ENCODE measurements around the gene TMEM255B. TPM values are rescaled to one million over a fixed set of nuclear protein-coding genes. Genes with fewer than 3 reads are reported as not detected.
"Not testable (repeated sequence)": the region's sequence is repeated elsewhere in the genome, so short reads cannot be mapped to it uniquely, and the experiment has no call there.

The TMEM255B gene
- total RNA-seq, 1 experiment from 2014 or later = 7.7 TPM

DNA sequence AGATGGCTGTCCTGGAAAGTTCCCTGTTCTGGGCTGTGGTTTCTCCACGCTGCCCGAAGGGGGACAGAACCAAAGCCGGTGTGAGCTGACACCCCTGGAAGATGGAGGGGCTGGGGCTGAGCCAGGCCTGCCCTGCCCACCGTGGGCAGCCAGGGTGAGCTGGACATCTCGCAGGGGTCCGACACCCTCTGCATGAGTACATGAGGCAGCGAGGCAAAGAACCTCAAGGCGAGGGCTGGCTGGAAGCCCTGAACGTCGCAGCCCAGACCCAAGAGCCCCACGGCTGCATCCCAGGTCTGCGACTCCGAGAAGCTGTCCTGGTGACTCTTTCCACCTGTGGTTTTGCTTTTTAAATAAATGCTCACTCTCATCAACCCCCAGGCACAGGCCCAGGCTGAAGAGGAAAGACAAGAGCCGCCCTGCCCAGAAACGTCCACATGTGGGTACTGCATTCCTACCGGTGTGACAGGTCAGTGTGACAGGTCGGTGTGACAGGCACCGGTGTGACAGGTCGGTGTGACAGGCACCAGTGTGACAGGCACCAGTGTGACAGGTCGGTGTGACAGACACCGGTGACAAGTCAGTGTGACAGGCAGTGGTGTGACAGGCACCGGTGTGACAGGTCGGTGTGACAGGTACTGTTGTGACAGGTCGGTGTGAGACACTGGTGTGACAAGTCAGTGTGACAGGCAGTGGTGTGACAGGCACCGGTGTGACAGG, 74.2 kb downstream of the TMEM255B start:
- no peaks in the 10 kb centered on the region for H3K27me3 ChIP-seq (ENCODE audit: insufficient read depth, low read length)
- BruUV-seq (replicated peaks) = no TSS peak
- H4K20me1 ChIP-seq (ENCODE audit: insufficient read depth) = no peaks in the 10 kb centered on the region
- peaks cover 18 to 19% of the 10 kb centered on the region in 2 experiments for H3K4me1 ChIP-seq (ENCODE audit: control insufficient read depth in 1 of 2, insufficient read depth in 2 of 2, low read length in 2 of 2)
- H3K79me2 ChIP-seq (ENCODE audit: insufficient read depth, low read length) = peaks cover 4% of the 10 kb centered on the region; the same call in 1 of the 2 replicates
- ChIA-PET CTCF (no interaction called here), RAD21 (ENCODE audit: low non-redundant PET in 1 of 2, low total read pairs in 2 of 2, uncharacterized antibody in 2 of 2, unreplicated experiment in 2 of 2) (no interaction called here), POLR2A (no interaction called here)
- H3K4me2 ChIP-seq (ENCODE audit: low read length) = no peak overlapping the region
- H2AFZ ChIP-seq (ENCODE audit: low read depth, low read length, poor library complexity, severe bottlenecking) = no peak overlapping the region
- intact Hi-C loops (cut with micrococcal nuclease) = no loop called here
- no peak overlapping the region for H3K4me3 ChIP-seq (replicated peaks in 1 of 2; ENCODE audit: low read depth in 1 of 2, low read length in 2 of 2)
- H3K27ac ChIP-seq (ENCODE audit: low read depth, low read length) = no peak overlapping the region
- peaks cover 0 to 4% of the 10 kb centered on the region in 2 experiments; a peak in 2 of 4 replicates for H3K36me3 ChIP-seq (ENCODE audit: control insufficient read depth in 1 of 2, insufficient read depth in 2 of 2, low read length in 2 of 2)
- no peak overlapping the region for H3K9ac ChIP-seq (ENCODE audit: low read length)
- TF ChIP-seq ZFX (IDR thresholded peaks at IDR 0.05) (no peak), POLR2A (IDR thresholded peaks at IDR 0.05; ENCODE audit: borderline replicate concordance, extremely low read depth, insufficient read depth, insufficient read length) (no peak), SP1 (IDR thresholded peaks at IDR 0.05; ENCODE audit: low read depth) (no peak), SIN3A (IDR thresholded peaks at IDR 0.05; ENCODE audit: low read depth) (no peak), FOSL1 (IDR thresholded peaks at IDR 0.05; ENCODE audit: low read depth) (no peak), TCF7L2 (IDR thresholded peaks at IDR 0.05; ENCODE audit: borderline replicate concordance, extremely low read depth, insufficient read depth, insufficient read length) (no peak)
- H3K9me3 ChIP-seq (ENCODE audit: control insufficient read depth in 1 of 2, insufficient read depth in 1 of 2, low read depth in 1 of 2, low read length in 2 of 2) = no peaks in the 10 kb centered on the region
- ATAC-seq (no peak), DNase-seq (ENCODE audit: low read depth, low spot score) (no peak)
- H3K9me2 ChIP-seq (ENCODE audit: insufficient read depth) = no peaks in the 10 kb centered on the region

DNA sequence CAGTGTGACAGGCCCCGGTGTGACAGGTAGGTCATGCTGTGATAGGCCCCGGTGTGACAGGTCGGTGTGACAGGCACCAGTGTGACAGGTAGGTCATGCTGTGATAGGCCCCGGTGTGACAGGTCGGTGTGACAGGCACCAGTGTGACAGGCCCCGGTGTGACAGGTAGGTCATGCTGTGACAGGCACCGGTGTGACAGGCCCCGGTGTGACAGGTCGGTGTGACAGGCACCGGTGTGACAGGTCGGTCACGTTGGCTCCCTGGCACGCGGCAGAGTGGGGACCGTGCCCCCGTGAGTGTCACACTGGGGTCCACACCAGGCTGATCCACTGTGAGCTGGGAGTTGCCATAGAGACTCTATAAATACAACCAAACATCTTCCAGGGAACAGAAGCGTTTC, 75.0 kb downstream of the TMEM255B start:
- BruUV-seq (replicated peaks); H3K4me2 ChIP-seq (ENCODE audit: low read length); H3K27ac ChIP-seq (ENCODE audit: low read depth, low read length); H3K27me3 ChIP-seq (ENCODE audit: insufficient read depth, low read length); H3K9me2 ChIP-seq (ENCODE audit: insufficient read depth); H3K9me3 ChIP-seq (ENCODE audit: control insufficient read depth in 1 of 2, insufficient read depth in 1 of 2, low read depth in 1 of 2, low read length in 2 of 2); H4K20me1 ChIP-seq (ENCODE audit: insufficient read depth); POLR2A ChIA-PET; H2AFZ ChIP-seq (ENCODE audit: low read depth, low read length, poor library complexity, severe bottlenecking); intact Hi-C loops (cut with micrococcal nuclease); H3K9ac ChIP-seq (ENCODE audit: low read length); H3K36me3 ChIP-seq (ENCODE audit: control insufficient read depth in 1 of 2, insufficient read depth in 2 of 2, low read length in 2 of 2); CTCF ChIA-PET; H3K4me3 ChIP-seq (replicated peaks in 1 of 2; ENCODE audit: low read depth in 1 of 2, low read length in 2 of 2); DNase-seq (ENCODE audit: low read depth, low spot score); H3K79me2 ChIP-seq (ENCODE audit: insufficient read depth, low read length); RAD21 ChIA-PET (ENCODE audit: low non-redundant PET in 1 of 2, low total read pairs in 2 of 2, uncharacterized antibody in 2 of 2, unreplicated experiment in 2 of 2); ATAC-seq: not testable (repeated sequence)
- peaks cover 25 to 27% of the 10 kb centered on the region in 2 experiments for H3K4me1 ChIP-seq (ENCODE audit: control insufficient read depth in 1 of 2, insufficient read depth in 2 of 2, low read length in 2 of 2)
